GM13977 (cell line): ENCODE data around the gene XCR1.
"Not testable (repeated sequence)": the region's sequence is repeated elsewhere in the genome, so short reads cannot be mapped to it uniquely, and the experiment has no call there.

Experiments used
- DNase-seq: peaks from one replicate; pipeline ENCODE4 v3.0.0; 2012; ENCODE audit warnings: low spot score
- CTCF ChIP-seq: IDR thresholded peaks from 2 replicates; pipeline ENCODE4 v1.5.1; 2012; ENCODE audit warnings: mild to moderate bottlenecking, control low read depth; ENCODE audit not compliant: insufficient read depth; ENCODE audit errors: extremely low read depth, missing control alignments
- in situ Hi-C: fragments of 300-500 bp; cut with MboI; formaldehyde crosslinking; loops from one replicate; pipeline ENCODE4 v1.12.0; 2022; ENCODE audit warnings: low sequenced_read_pairs, low pct_unique_long_range_greater_than_20kb, mixed read lengths, inconsistent platforms; ENCODE audit not compliant: unreplicated experiment

Gene XCR1

DNA sequence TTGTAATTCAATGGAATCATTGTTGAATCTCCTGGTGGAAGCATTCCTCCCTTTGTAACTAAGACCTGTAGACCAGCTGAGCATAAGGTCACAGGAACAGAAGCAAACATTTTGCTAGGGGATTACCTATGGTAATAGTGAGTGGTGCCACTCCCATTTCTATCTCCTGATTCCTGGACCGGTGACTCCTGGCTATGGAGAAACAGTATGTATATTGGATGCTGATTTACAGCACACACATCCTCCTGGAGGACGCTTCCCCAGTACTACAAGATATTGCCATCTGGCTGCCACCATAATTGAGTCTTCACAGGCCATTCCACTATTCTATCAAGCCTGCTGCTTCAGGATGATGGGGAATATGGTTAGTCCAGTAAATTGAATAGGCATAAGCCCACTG lies 33.3 kb upstream of the XCR1 start:
- no peak for DNase-seq
- in situ Hi-C loops, result no loop called here

DNA sequence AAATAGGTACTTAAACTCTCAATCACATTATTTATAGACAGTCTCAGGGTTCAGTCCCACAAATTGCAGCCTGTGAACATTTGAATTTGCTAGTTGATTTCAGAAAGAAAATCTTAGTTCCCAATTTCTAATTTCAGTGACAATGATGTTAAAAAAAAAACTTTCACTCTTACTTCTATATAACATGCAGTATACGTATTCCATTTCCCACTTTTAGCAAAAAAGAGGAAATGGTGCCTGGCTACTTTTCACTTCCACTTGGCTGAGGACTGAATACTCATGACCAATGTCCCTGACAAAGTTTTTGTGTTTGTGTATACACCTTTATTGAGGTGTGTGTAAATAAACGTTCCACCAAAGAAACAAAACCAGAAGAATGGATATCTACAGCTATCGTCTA lies 32.1 kb upstream of the XCR1 start:
- in situ Hi-C loops, result no loop called here
- DNase-seq, result no peak
- no peak for TF ChIP-seq CTCF

More for the DNA sequence above, 33.3 kb upstream of the XCR1 start:
- TF ChIP-seq CTCF, result no peak

DNA sequence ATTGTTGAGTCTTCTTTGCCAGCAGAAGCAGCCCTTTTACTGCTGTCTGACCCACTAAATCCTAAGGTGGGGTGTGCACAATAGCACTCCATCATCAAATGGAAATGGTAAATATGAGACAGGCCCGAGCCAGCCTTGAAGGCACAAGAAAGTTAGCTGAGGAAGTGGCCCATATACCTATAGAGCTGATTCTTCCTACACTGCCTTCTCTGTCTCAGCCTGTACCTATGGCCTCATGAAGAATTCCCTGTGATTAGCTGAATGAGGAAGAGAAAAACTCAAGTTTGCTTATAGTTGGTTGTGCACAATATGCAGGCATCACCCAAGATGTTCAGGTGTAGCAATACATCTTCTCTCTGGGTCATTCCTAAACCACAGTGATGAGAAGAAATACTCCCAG lies 31.7 kb upstream of the XCR1 start:
- DNase-seq, result no peak
- in situ Hi-C loops, result no loop called here
- TF ChIP-seq CTCF, result no peak

DNA sequence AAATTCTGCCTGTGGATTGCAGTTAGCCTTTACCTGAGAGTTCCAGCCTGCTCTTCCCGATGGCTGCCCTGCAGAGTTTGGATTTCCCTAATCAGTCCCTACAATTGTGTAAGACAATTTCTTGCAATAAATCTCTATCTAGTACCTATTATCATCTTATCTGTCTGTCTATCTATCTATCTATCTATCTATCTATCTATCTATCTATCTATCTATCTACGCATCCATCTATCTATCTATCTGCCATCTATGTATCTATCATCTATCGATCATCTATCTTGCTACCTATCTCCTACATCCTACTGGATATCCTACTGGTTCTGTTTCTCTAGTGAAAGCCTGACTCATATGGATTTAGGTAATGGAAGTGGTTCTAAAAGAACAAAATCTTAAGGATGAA lies 30.4 kb upstream of the XCR1 start:
- TF ChIP-seq CTCF, result no peak
- no peak for DNase-seq
- in situ Hi-C loops, result no loop called here

GRCh38 chr3:46056686-46057085 lies 29.4 kb upstream of the XCR1 start:
- in situ Hi-C loops, result no loop called here

DNA sequence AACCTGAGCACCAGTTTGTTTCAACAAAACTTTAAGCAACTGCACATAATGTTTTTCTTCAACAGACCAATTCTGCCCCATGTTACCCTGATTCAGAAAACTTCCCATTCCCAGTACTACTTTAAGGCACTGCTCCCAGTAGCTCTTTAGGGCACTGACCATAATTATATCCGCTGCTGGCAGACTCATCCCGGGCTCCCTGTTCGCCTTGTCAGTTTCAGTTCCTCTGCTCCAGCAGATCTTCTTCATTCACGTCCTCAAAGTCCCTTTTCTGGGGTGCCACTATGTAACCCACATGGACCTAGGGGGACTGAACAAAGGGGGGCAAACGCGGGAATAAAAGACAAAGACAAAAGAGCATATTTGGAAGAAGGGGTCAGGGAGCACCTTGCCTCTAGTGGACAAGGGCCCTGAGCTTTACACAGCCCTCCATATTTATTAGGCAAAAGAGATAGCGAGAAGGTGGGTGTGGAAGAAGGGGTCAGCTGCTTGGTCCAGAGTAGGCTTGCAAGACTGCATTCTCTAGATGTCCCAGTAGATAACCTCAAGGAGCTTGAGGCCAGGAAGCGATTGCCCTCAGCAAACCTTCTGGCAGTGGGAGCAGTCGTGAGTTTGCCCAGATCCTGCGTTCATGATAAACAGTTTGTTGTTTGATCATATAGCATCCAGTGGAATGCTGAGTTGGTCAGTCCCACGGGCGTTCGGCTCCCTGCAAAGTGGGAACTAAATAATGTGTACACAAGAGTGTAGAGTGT lies 26.7 kb upstream of the XCR1 start:
- in situ Hi-C loops, result not testable (repeated sequence)

More at GRCh38 chr3:46056686-46057085, 29.4 kb upstream of the XCR1 start:
- no peak for DNase-seq
- TF ChIP-seq CTCF, result no peak

GRCh38 chr3:46053265-46053664 lies 26.0 kb upstream of the XCR1 start:
- DNase-seq, in situ Hi-C loops: not testable (repeated sequence)

More for the DNA sequence above, 26.7 kb upstream of the XCR1 start:
- DNase-seq, result not testable (repeated sequence)

GRCh38 chr3:46052531-46052930 lies 25.2 kb upstream of the XCR1 start:
- in situ Hi-C loops, result no loop called here
- TF ChIP-seq CTCF, result no peak
- DNase-seq, result no peak
